Activated CD8-positive, alpha-beta memory T cell treated with anti-CD3 and anti-CD28 coated beads, Interleukin-2, amount 50 U/mL, for 24 hours (primary cell): ENCODE results near the gene CHRM4.

Source experiments
- DNase-seq: peaks from one replicate; pipeline ENCODE4 v3.0.0-alpha.2; 2020; ENCODE audit errors: extremely low read depth

CHRM4 gene

DNA sequence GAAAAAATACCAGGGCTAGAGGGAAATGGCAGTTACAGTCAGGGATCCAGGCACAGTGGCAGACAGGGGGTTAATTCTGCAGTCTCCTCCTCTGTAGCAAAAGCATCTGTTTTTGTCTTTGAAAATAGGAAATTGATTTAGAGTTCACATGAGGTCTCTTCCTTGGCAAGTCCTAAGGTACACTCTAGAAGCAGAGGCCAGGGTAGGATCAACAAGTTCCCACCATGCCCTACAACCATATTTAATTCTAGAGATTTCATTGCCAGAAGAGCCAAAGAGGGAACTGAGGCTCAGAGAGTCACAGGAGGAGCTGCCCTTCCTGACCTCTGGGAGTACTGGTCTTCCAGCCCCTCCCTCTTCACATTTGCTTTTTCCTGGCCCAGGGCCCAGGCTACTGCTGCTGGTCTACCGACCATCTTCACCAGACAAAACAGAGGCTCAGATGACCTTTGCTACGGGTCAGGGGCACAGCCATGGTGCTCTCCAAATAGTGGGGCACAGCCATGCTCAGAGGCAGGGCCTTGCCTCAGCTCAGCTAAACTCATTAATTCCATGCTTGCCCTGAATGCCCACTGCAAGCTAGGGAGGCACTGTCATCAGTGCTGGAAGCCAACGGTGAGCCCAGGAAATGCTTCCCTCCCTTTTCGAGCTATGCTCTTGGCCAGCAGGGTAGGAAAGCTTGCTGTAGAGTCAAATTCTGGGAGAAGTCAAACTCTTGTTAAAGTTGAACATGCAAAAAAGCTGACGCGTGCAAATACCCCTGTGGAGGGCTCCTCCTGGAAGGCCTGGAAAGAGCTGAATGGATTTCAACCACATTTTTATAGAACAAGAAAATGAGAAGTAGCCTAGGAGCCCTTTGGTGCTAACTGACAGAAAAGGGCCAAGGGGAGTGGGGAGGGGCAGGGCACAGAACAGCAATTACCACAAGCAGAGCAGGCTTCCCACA is 11.7 kb upstream of the CHRM4 start:
- DNase-seq = no peak

DNA sequence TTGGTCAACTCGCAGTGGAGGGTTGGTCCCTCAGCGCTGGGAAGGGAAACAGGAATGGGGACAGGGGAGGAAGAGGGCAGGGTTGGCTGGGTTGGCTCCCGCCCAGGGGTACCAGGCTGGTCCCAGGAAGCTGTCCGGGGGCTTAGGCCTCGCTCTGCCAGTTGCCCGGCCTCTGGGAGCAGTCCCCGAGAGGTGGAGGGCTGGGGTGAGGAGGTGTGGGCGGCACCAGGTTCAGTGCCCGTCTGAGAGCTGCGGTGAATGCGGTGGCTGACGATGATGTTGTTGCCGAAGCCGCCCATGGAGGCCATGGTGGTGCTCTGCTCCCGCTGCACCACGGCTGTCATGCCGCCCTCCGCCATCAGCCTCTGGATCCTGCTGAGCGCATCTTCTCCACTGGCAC is 6.0 kb upstream of the CHRM4 start:
- no peak for DNase-seq

DNA sequence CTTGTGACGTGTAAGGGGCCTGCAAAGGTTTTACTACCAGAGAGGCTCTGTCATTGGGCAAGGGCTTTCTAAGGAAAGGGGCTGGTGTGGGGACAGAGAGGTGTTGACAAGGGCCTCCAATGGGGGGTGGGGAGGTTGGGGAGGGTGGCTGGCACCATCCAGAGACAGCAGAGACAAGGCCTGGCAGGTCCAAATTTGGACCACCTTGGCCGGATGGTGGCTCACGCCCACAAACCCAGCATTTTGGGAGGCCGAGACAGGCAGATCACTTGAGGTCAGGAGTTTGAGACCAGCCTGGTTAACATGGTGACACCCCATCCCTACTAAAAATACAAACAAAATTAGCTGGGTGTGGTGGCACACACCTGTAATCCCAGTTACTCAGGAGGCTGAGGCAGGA is 2.2 kb upstream of the CHRM4 start:
- DNase-seq = no peak

DNA sequence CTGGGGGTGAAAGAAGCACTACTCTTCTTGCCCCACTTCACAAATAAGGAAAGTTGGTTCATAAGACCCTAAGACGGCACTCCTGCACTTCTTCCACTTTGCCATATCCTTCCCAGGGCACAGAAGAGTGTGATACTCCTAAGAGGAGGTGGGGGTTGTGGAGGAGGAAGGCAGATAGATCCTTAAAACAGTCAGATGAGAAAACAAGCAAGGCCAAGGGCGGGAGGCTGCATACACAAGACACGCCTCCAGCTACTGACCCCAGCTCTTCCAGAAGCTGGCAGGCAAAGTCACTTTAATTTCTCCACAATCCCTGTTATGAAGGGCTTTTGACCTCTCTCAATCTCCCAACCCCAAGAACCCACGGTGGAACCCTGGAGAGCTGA is 1.6 kb upstream of the CHRM4 start:
- no peak for DNase-seq

DNA sequence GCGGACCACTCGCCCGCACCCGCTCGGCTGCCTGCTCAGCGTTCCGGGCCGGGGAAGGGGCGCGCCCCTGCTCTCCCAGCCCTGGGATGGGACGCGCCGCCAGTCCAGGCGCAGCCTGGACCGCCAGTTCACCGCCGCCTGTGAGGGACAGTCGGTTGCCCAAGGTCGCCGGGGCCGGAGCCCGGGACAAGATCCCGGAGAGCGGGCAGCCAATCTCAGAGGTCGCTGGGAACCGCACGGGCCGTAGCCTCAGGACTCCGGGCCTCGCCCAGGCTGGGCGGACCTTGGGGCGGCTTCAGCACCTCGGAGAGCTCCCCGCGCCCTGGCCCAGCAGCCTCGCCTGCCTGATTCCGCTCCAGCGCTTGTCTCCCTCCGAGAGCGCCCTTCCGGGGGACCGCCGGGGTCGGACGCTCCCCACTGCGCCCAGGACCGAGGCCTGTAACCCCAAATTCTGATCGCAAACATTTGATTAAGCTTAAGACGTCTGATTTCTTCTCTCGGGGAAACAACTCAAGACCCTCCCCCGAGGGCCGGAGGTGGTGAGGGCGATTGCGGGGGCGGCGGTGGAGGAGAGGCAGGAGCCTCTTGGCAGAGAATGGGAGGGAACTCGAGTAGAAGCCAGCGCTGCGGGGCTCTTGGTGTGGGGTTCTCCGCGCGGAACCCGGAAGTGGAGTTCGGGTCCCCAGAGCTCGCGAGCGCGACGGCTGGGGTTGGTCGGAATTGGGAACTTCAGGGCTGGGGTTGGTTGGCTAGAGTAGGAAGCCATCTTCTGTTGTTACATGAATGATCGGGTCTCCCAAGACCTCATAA is 1.1 kb upstream of the CHRM4 start:
- DNase-seq = no peak

DNA sequence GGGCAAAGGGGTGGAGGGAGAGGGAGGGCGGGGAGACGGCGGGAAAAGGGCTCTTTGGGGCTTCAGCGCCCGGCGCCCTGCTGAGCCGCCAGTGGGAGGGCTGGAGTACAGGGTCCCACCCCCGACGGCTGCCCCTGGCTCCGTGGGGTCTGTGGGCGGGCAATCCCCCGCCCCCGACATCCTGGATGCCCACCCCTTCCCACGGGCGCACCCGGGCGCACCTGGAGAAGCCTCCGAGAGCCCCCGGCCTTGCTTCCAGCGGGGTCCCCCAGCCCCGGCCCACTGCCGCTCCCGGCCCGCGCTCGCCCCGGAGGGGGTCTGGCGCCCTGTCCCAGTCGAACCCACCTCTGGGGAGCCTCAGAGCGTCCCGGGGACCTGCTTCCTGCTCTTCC is 394 bp downstream of the CHRM4 start:
- DNase-seq = no peak

DNA sequence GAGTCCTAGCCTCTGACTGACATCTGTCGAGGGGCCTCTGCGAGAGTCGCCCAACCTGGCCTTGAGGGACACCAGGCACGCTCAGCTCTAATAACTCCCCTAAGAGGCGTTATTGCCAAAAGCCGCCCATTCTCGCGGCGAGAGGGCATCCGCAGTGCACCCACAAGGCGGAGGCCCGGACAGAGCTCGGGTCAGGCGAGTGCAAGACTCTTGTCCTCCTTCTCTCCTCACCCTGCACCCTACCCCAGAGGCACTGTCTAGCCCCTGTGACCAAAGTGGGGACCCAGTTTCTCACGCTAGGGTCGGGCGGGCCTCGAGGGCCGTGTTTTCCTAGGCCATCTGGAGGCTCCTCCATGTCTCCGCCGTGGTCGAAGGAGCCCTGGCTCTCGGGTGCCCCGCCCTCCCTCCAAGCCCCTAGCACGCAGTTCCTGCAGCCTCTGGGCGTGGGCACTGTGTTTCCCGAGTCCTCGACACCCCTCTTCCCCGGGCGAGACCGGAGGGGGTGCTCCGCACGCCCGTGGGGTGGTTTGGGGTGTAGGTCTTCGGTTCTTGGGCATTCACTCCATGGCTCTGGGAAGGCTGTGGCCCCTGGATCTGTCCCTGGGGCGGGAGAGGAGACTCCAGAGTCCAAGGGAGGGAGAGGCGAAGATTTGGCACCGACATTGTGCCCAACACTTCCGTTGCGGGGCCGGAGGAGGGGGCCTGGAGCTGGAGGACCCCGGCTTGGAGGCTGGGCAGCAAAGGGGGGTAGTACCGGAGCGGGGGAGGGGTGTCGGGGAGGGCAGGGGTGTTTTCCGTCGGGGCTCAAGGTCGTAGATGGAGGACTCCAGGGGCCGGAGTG is 1.0 kb downstream of the CHRM4 start:
- no peak for DNase-seq

DNA sequence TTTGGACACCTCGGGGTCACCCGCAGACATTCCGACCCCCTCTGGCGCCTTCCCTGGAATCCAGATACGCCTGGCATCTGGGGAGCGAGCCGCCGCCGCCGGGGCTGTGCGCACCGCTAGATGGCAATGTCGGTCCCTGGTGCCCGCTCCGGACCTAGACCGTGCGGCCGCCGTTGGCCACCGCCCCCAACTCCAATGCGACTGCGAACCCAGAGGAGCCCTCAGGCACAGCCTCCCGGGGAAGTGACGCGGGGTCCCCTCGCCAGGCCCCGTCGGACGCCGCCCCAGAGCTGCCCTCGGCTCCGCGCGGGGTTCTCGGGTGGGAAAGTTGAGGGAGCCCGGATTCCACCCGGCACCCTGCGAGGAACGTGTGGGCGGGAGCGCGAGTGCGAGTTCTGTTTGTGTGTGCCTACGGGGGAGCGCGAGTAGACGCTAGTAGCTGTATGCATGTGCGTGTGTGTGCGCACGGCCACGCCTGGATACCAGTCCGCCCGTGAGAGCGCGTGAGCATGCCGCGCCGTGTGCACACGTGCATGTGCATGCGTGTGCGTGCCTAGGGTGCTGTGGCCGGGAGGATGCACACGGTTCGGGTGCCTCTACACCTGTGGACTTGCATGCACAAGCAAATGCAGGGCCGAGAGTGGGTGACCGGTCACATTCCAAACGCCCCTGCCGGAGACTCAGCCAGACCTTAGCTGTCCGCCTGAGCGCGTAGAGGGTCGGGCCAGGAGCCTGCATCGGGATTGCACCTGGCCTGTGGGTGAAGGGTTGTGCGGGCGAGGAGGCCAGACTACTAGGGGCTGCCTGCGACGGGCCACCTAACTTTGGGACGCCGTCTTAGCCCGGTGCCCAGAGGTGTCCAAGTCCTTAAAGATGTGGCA is 1.9 kb downstream of the CHRM4 start:
- DNase-seq = no peak

DNA sequence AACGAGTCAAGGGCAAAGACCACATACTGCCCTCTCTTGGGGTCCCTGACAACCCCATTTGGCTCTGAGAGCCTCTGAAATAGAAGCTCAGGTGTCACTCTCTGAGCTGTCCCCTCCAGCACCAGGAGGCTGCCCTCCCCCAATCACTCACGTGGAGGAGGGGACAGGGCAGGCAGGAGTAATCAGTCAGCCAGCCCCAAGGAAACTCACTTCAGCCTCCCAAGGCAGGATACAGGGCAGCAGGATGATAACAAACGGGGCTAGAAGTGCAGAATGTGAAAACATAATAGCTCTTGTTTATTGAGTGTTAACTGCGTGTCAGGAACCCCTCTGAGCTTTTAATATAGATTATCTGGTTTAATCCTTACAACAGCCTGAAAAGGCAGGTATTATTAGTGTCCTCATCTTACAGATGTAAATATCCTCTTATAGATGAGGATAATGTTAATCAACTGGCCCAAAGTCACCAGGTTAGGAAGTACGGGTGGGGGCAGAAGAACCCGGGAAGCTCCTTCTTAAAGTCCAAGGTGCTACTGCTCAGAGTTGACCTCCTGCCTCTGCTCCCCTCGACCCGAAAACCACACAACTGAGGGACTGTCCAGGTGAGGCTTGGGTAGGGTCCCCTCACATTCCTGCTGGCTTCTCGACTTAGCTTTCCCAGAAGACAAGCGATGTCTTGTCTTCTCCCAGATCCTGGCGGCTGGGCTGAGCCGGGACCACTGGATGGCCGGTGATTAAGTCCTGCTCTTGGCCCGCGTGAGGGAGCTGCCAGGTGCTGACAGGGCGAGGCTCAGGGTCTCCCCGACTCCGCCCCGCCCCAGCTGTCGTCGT is 2.7 kb downstream of the CHRM4 start:
- no peak for DNase-seq

DNA sequence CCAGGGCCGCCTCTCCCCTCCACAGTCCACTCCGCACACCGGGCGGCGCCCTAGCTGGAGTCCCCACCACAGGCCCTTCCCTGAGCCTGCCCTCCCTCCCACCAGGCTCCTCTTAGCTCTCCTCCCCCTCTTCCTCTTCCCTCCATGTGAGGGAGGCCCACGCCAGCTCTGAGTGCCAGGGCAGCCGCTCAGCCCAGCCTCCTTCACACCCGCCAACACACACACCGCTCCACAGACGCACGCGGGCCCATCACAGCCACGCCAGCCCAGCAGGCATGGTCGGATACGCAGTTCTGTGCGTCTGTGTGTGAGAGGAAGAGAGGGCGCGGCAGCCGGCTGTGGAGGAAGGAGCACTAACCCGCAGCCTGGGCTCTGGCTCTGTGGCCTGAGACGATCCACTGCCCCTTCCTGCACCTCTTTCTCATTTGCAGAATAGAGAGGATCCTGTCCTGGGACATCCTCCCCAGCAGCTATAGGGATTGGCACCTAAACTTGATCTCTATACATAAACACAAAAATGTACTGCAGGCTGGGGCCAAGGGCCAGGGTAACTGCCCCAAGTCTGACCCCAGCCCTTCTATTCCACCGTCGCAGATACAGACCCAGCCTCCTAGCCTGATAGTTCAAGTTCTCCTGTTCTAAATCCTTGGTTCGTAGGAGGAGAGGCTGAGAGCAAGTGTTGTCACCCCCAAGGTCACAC is 3.5 kb downstream of the CHRM4 start:
- no peak for DNase-seq

DNA sequence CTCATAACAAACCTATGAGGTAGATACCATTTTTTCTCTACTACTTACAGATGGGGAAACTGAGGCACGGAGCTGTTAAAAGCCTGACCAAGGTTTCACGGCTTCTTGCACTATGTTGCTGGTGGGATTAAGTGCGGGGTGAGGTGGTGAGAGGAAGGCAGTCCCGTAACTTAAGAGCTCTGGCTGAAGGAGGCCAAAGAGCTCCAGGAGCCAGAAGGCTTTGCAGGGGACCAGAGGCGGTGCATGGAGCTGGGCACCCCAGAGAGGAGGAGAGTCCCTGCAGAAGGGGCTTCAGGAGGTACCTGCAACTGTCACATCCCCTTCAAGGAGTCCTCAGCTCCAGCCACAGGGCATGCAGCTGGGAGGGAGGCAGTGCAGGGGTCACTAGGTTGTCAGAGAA is 4.1 kb downstream of the CHRM4 start:
- DNase-seq = no peak

DNA sequence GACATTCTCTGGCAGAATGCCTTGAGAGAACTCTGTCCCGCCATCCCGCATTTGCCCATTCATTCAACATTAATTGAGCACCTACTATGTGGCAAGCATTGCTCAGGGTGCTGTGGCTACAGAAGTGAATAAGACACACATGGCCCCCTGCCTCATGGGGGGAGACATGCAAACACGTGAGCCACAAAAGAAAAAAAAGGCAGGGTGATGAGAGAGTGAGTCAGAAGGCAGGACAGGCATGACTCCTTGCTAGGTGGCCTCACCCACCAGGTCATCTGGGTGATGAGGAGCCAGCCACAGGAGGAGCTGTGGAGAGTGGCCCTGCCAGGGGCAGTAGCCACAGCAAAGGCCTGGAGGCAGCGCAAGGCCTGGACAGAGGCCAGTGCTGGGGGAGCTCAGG is 4.9 kb downstream of the CHRM4 start:
- DNase-seq = no peak

DNA sequence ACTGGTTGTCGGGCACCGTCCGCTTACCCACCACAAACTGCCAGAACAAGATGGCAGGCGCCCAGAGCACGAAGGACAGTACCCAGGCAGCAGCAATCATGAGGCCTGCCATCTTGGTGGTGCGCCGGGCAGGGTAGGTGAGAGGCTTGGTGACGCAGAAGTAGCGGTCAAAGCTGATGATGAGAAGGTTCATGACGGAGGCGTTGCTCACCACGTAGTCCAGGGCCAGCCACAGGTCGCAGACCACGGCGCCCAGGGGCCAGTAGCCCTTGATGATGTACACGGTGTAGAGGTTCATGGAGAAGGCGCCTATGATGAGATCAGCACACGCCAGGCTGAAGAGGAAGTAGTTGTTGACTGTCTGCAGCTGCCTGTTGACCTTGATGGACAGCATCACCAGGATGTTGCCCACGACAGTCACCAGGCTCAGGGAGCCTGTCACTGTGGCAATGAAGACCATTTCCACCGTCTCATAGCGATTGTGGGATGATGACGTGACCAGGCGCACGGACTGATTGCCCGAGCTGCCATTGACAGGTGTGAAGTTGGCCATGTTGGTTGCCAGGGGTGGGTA is 5.5 kb downstream of the CHRM4 start:
- no peak for DNase-seq

DNA sequence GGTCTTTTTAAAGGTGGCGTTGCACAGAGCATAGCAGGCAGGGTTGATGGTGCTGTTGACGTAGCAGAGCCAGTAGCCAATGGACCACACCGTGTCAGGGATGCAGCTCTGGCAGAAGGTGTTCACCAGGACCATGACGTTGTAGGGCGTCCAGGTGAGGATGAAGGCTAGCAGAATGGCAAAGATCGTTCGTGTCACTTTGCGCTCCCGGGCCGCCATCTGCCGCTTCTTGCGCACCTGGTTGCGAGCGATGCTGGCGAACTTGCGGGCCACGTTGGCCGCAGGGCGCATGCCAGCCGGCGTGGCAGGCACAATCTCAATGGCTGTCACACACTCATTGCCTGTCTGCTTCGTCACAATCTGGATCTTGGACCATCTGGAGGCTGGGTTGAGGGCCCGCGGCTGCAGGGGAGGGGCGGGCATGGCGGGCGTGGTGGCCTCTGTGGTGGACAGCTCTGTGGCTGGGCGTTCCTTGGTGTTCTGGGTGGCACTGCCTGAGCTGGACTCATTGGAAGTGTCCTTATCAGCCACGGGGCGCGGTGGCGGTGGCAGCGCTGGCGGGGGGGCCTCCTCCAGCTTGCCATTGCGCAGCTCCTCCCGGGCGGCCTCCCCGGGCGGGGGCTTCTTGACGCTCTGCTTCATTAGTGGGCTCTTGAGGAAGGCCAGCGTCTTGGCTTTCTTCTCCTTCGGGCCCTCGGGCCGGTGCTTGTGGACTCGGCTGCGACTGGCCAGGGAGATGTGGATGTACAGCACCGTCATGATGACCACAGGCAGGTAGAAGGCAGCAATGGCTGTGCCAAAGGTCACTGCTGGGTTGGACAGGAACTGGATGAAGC is 6.2 kb downstream of the CHRM4 start:
- no peak for DNase-seq

DNA sequence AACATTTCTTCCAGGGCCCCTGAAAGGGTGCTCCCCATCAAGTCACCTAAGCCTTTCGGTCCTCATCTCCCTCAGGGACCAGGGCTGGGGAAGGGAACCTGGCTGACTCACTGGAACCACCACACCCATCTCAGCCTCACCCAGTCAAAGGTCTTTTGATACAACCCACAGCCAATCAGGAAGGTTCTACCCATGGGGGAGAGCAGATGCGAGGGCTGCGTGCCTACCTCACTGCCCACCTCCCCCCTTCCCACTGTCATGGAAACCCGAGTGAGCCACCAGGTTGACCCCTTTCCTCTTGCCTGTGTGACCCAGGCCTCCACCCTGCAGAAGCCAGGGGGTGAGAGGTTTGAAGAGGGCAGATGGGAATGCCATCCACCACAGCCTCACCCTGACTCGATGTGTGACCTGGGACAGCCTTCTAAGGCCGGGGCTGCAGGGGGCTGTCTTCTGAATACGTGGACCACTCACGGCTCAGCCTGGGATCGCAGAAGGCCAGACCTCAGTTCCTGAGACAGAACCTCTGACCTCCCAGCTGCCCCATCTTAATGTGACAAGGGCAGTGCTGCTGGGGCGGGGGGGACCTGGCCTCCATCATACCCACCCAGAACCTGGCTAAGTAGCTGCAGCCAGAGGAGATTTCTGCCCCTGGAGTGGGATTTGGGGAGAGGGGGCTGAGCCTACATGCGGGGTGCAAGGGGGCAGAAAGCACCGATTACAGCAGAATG is 7.4 kb downstream of the CHRM4 start:
- DNase-seq = no peak

DNA sequence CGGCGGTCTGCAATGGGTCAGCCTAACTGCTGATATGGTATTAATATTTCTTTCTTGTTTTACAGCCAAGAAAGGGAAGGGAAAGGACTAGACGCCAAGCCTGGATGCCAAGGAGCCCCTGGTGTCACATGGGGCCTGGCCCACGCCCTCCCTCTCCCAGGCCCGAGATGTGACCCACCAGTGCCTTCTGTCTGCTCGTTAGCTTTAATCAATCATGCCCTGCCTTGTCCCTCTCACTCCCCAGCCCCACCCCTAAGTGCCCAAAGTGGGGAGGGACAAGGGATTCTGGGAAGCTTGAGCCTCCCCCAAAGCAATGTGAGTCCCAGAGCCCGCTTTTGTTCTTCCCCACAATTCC is 8.2 kb downstream of the CHRM4 start:
- no peak for DNase-seq

DNA sequence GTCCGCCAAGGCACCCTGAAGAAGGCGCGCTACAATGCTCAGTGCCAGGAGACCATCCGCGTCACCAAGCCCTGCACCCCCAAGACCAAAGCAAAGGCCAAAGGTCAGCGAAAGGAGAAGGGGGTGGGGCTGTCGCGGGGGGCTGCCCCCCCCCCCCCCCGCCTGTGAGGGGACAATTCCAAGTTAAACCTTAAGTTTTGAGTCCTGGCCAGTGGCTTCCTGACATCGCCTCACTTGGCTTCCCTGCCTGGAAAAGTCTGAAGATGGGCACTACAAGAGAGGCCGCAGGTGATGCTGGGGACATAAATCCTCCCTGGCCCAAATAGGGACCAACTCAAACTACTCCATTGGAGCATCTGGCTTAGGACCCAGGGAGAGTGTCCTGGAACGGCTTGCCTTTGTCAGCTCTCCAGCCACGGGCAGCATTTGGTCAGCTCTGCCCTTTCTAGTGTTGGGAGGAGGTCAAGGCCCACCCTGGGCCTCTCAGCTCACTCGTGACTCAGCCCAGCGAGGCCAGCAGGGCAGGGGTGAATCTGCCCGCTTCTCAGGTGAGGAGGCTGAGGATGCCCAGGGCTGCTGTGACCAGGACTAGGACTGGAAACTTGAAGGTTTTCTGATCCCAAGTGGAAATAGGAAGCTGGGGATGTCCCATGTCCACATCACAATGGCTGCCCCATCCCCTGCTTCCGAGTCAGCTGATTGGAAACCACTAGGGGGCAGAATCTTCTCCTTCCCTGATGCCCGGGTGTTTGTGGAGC is 8.8 kb downstream of the CHRM4 start:
- DNase-seq = no peak
